Measurements from ENCODE around the gene CACNA2D2. TPM values are rescaled to one million over a fixed set of nuclear protein-coding genes. Genes with fewer than 3 reads are reported as not detected.

The CACNA2D2 gene
- total and polyA plus RNA-seq, 4 donors = 0.10 to 0.19 (median 0.15) TPM

DNA sequence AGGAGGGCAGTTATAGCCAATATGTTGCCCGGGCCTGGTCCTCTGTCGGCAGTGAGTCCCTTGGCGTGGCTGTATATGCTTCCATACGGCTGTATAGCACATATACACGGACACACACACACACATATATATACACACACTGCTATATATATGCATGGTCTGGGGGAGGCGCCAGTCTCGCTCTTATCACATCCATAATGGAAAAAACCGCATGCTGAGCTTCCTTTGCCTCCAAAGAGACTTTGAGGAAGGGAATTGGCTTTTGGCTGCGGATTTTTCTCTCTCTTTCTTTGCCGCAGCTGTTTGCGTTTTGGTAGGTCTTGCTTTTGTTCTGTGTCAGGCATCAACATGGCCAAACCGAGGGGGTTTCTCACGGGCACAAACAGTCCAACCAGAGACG lies 132.8 kb downstream of the CACNA2D2 start:
- 62% methylated on average over 14 of the region's 14 CpGs for WGBS
- H3K4me1 ChIP-seq (ENCODE audit: control insufficient read depth in 4 of 4, insufficient read depth in 4 of 4, low read length in 3 of 4) = peaks cover 0 to 1% (median under 1%) of the 10 kb centered on the region in 4 donors
- no peak overlapping the region for H3K27ac ChIP-seq (ENCODE audit: low read depth in 1 of 2, low read length in 2 of 2)
- H3K9me3 ChIP-seq (ENCODE audit: control insufficient read depth in 4 of 4, low read length in 3 of 4) = no peaks in the 10 kb centered on the region
- peaks cover 0 to 2% (median 0%) of the 10 kb centered on the region in 4 donors for H3K27me3 ChIP-seq (ENCODE audit: control insufficient read depth in 4 of 4, insufficient read depth in 4 of 4, low read length in 3 of 4)
- H3K9ac ChIP-seq (ENCODE audit: low read depth in 1 of 2, low read length in 2 of 2) = no peak overlapping the region
- H3K4me3 ChIP-seq (ENCODE audit: low read depth in 1 of 3, low read length in 3 of 3) = no peak overlapping the region
- no peak for TF ChIP-seq YY1 (IDR thresholded peaks at IDR 0.05)
- no peak for TF ChIP-seq JUND (IDR thresholded peaks at IDR 0.05)
- no peak for TF ChIP-seq TAF1 (conservative IDR thresholded peaks at IDR 0.05)
- no peak for TF ChIP-seq NR2F2 (IDR thresholded peaks at IDR 0.05)
- TF ChIP-seq, protein P1, sequence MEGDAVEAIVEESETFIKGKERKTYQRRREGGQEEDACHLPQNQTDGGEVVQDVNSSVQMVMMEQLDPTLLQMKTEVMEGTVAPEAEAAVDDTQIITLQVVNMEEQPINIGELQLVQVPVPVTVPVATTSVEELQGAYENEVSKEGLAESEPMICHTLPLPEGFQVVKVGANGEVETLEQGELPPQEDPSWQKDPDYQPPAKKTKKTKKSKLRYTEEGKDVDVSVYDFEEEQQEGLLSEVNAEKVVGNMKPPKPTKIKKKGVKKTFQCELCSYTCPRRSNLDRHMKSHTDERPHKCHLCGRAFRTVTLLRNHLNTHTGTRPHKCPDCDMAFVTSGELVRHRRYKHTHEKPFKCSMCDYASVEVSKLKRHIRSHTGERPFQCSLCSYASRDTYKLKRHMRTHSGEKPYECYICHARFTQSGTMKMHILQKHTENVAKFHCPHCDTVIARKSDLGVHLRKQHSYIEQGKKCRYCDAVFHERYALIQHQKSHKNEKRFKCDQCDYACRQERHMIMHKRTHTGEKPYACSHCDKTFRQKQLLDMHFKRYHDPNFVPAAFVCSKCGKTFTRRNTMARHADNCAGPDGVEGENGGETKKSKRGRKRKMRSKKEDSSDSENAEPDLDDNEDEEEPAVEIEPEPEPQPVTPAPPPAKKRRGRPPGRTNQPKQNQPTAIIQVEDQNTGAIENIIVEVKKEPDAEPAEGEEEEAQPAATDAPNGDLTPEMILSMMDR (IDR thresholded peaks at IDR 0.05; ENCODE audit: low read depth, low read length, missing input control) = no peak
- no peak for TF ChIP-seq FOXA1 (IDR thresholded peaks at IDR 0.05)
- TF ChIP-seq FOXA2 (IDR thresholded peaks at IDR 0.05) = no peak
- no peak for TF ChIP-seq SP1 (IDR thresholded peaks at IDR 0.05)
- TF ChIP-seq HNF4A (conservative IDR thresholded peaks at IDR 0.05) = no peak
- no peak for TF ChIP-seq EGR1 (IDR thresholded peaks at IDR 0.05; ENCODE audit: low read depth in 2 of 2)
- TF ChIP-seq, protein P2, sequence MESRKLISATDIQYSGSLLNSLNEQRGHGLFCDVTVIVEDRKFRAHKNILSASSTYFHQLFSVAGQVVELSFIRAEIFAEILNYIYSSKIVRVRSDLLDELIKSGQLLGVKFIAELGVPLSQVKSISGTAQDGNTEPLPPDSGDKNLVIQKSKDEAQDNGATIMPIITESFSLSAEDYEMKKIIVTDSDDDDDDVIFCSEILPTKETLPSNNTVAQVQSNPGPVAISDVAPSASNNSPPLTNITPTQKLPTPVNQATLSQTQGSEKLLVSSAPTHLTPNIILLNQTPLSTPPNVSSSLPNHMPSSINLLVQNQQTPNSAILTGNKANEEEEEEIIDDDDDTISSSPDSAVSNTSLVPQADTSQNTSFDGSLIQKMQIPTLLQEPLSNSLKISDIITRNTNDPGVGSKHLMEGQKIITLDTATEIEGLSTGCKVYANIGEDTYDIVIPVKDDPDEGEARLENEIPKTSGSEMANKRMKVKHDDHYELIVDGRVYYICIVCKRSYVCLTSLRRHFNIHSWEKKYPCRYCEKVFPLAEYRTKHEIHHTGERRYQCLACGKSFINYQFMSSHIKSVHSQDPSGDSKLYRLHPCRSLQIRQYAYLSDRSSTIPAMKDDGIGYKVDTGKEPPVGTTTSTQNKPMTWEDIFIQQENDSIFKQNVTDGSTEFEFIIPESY (IDR thresholded peaks at IDR 0.05) = no peak
- TF ChIP-seq, protein P3, sequence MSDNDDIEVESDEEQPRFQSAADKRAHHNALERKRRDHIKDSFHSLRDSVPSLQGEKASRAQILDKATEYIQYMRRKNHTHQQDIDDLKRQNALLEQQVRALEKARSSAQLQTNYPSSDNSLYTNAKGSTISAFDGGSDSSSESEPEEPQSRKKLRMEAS (IDR thresholded peaks at IDR 0.05) = no peak
- TF ChIP-seq HNF4G (IDR thresholded peaks at IDR 0.05) = no peak
- TF ChIP-seq RXRA (IDR thresholded peaks at IDR 0.05) = no peak
- H3K36me3 ChIP-seq (ENCODE audit: control insufficient read depth in 4 of 4, insufficient read depth in 3 of 4, low read depth in 1 of 4, low read length in 3 of 4) = no peaks in the 10 kb centered on the region
- DNase-seq (ENCODE audit: low spot score) = no peak

DNA sequence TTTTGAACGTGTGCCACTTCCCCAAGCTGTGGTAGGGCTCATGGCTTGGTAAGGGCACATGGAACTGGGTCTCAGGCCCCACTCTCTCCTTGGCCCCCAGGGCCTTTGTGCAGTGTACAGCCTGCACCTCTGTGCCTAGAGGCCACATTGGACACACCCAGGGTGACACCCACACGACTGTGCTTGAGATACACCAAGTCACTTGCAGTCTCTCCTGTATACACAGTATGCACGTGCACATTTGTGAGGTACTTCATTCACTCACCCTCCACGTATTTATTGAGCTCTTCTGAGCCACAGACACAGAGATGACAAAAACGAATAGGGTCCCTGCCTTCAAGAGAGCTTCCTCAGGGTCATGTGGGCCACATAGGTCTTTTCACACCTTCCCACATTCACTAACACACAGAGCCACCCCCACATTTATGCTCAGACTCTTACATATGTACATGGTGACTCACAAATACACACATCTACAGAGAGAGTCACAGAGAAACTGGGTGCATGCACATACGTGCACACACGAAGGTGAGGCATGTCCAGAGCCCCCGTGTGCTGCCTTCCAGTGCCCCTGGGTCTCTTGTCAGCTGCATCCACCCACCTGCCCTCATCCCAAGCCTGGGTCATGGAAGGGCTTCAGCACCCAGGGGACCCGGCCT lies 134.3 kb downstream of the CACNA2D2 start:
- 75% methylated on average over 9 of the region's 9 CpGs for WGBS
- Histone ChIP-seq H3K9ac (ENCODE audit: low read depth in 1 of 2, low read length in 2 of 2) (no peak overlapping the region), H3K9me3 (ENCODE audit: control insufficient read depth in 4 of 4, low read length in 3 of 4) (no peaks in the 10 kb centered on the region), H3K27me3 (ENCODE audit: control insufficient read depth in 4 of 4, insufficient read depth in 4 of 4, low read length in 3 of 4) (peaks cover 0 to 2% (median 0%) of the 10 kb centered on the region in 4 donors), H3K4me3 (ENCODE audit: low read depth in 1 of 3, low read length in 3 of 3) (no peak overlapping the region), H3K4me1 (ENCODE audit: control insufficient read depth in 4 of 4, insufficient read depth in 4 of 4, low read length in 3 of 4) (peaks cover 0 to 10% (median 6%) of the 10 kb centered on the region in 4 donors), H3K36me3 (ENCODE audit: control insufficient read depth in 4 of 4, insufficient read depth in 3 of 4, low read depth in 1 of 4, low read length in 3 of 4) (no peaks in the 10 kb centered on the region), H3K27ac (ENCODE audit: low read depth in 1 of 2, low read length in 2 of 2) (no peak overlapping the region)
- DNase-seq (ENCODE audit: low spot score) = no peak
- no peak for TF ChIP-seq GABPA (IDR thresholded peaks at IDR 0.05 in 1 of 2, conservative IDR thresholded peaks at IDR 0.05 in 1 of 2)
- no peak for TF ChIP-seq TAF1 (conservative IDR thresholded peaks at IDR 0.05)
- TF ChIP-seq HNF4A (conservative IDR thresholded peaks at IDR 0.05) = no peak
- no peak for TF ChIP-seq SP1 (IDR thresholded peaks at IDR 0.05)
- TF ChIP-seq, protein P3 (IDR thresholded peaks at IDR 0.05) = no peak
- no peak for TF ChIP-seq EGR1 (IDR thresholded peaks at IDR 0.05; ENCODE audit: low read depth in 2 of 2)
- TF ChIP-seq FOXA1 (IDR thresholded peaks at IDR 0.05) = no peak
- TF ChIP-seq YY1 (IDR thresholded peaks at IDR 0.05) = no peak
- TF ChIP-seq, protein P4, sequence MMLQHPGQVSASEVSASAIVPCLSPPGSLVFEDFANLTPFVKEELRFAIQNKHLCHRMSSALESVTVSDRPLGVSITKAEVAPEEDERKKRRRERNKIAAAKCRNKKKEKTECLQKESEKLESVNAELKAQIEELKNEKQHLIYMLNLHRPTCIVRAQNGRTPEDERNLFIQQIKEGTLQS (IDR thresholded peaks at IDR 0.05) = no peak
- TF ChIP-seq RAD21 (IDR thresholded peaks at IDR 0.05) = no peak

Measured in liver (tissue), 9 donors.